Measurements from ENCODE around the gene PRR3. TPM values are rescaled to one million over a fixed set of nuclear protein-coding genes. Genes with fewer than 3 reads are reported as not detected.

PRR3 gene, protein sequence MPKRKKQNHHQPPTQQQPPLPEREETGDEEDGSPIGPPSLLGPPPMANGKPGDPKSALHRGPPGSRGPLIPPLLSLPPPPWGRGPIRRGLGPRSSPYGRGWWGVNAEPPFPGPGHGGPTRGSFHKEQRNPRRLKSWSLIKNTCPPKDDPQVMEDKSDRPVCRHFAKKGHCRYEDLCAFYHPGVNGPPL
- 0.72 and 1.5 TPM in 2 replicates for total RNA-seq

DNA sequence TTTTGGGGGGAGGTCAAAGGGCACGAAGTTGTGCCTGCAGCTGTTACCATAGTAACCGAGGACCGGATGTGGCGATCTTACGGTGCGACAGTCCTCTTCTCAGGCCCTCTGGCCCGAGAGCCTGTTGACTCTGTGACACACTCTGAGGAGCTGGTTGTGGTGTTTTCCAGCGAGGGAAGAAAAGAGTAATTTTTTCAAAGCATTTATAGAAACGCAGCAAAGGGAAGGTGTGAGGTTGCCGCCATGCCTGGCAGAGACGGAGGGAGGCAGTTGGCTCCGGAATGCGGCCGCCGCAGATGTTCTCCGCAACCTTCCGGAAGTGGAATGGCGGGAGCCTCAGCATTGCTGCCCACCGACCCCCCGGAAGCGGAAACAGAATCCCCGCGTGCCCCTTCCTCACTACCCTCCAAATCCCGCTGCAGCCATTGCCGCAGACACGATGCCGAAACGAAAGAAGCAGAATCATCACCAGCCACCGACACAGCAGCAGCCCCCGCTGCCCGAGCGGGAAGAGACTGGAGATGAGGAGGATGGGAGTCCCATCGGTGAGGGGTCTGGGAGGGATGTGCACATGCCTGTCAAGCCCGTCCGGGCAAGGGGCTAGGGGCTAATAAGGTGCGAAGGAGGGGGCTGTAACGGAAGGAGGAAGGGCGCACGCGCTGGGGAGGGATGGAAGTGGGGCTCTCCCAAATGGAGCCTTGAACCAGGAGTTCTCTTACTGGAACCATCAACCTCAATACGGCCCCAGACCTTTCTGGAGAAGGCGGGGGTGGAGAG, at the start of gene PRR3:
Gene PRR3, plus strand, starts transcription at position 390 of the 777 bp plus-strand sequence. Its CDS starts 50 bp downstream, at position 440.

DNA sequence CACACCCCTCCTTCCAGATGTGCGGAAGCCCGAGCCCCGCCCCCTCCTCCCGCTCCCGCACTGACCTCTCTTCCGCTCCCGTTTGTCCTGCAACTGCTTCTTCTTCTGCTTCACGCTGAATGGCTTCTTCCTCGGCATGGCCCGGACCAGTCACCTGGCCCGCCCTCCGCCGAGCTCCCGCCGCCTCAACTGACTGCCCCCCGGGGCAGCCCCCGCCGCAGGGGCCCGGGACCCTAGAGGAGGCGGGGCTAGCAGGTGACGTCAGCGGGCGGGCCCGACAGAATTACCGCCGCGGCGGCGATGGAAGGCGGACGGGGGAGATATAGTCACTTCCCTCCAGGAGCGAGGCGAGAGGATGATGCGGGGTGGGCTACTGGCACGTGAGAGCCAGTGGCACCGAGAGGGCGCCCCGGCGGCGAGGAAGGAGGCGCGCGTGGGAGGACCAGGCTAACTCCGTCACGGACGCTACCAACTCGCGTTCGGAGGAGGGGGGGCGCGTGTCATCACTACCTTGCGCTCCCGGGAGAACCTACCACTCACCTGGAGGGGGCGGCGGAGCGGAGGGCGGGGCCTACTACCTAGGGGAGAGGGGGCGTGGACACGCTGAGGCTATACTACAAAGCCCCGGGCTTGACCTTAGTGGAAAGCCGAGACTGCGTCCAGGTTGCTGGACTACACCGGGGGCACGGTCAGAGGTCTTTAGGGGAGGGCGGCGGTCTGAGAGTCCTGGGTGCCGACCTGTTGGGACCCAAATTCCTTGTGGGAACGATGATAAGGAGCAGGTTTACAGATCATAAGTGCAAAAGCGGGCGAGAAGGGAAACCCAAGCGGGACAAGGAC, 809 bp upstream of the PRR3 start, which contains the start of gene GNL1:
Gene GNL1, minus strand, starts transcription at position 424 of the 840 bp plus-strand sequence. Its CDS starts 286 bp downstream, at position 138.

DNA sequence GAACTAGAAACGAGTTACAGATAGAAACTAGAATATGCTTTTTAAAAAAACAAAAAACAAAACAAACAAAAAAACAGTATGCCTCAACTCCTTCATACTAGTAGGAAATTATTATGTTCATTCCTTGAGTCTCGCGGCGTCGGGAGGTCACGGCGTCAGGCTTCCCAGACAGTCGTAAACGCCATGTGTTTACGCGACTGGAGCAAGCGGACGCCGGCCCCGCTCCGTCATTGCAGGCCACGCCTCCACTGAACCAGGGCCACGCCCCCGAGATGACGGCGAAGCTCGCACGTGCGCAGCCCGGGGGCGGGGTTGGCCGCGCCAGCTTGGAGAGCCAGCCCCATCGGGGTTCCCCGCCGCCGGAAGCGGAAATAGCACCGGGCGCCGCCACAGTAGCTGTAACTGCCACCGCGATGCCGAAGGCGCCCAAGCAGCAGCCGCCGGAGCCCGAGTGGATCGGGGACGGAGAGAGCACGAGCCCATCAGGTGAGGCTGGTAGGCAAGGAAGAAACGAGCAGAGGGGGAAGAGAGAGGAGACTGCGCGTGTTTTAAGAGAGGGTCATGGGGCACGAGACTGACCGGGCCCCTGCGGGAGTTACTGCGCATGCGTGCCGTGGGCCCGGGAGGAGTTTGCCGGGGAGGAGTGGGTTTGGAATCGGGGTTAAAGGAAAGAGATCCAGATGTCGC, 14.1 kb downstream of the PRR3 start, which contains the start of gene ABCF1:
Gene ABCF1, plus strand, starts transcription at position 368 of the 687 bp plus-strand sequence. Its CDS starts 46 bp downstream, at position 414.

Other genes starting within 250 kb of the PRR3 start
- 10.9 and 12.5 TPM in 2 replicates for gene TRIM39, start 230.4 kb upstream of the PRR3 start, total RNA-seq
- 39.5 and 44.8 TPM in 2 replicates for gene RPP21, start 212.1 kb upstream of the PRR3 start, total RNA-seq
- 168 and 253 TPM in 2 replicates for gene HLA-E, start 67.8 kb upstream of the PRR3 start, total RNA-seq
- gene GNL1, start 806 bp upstream of the PRR3 start, total RNA-seq: 33.9 and 42.4 TPM in 2 replicates
- 25.6 and 37.8 TPM in 2 replicates for gene ABCF1, start 14.1 kb downstream of the PRR3 start, total RNA-seq
- gene PPP1R10, start 59.9 kb downstream of the PRR3 start, total RNA-seq: 9.6 and 15.3 TPM in 2 replicates
- 50.4 and 72.0 TPM in 2 replicates for gene MRPS18B, start 60.5 kb downstream of the PRR3 start, total RNA-seq
- 2.6 and 3.6 TPM in 2 replicates for gene ATAT1, start 69.6 kb downstream of the PRR3 start, total RNA-seq
- 4.3 and 5.8 TPM in 2 replicates for gene C6orf136, start 89.8 kb downstream of the PRR3 start, total RNA-seq
- gene DHX16, start 115.7 kb downstream of the PRR3 start, total RNA-seq: 35.0 and 39.8 TPM in 2 replicates
- 22.2 and 44.1 TPM in 2 replicates for gene PPP1R18, start 129.3 kb downstream of the PRR3 start, total RNA-seq
- gene NRM, start 133.7 kb downstream of the PRR3 start, total RNA-seq: 0.85 and 1.7 TPM in 2 replicates
- 1.7 and 2.4 TPM in 2 replicates for gene MDC1, start 160.0 kb downstream of the PRR3 start, total RNA-seq
- gene TUBB, start 163.1 kb downstream of the PRR3 start, total RNA-seq: 153 and 214 TPM in 2 replicates
- gene FLOT1, start 185.4 kb downstream of the PRR3 start, total RNA-seq: 19.0 and 33.7 TPM in 2 replicates
- gene IER3, start 187.3 kb downstream of the PRR3 start, total RNA-seq: 211 and 248 TPM in 2 replicates

Measured in tracheal epithelial cell (primary cell).